Uterus (tissue), 4 donors: Measurements from ENCODE around the gene DLGAP1. TPM values are rescaled to one million over a fixed set of nuclear protein-coding genes. Genes with fewer than 3 reads are reported as not detected.

Source experiments
- DNase-seq, 2 donors: peaks; one replicate each; pipeline ENCODE4 v3.0.0-alpha.2; 2019 to 2020
- H3K27ac ChIP-seq, 2 donors: fragments of 200-600 bp; sonication (generic); 1 replicate in 1 of 2; 2 replicates in 1 of 2; pipeline ENCODE4 v1.5.1; 2016 to 2018
- H3K27me3 ChIP-seq, 2 donors: fragments of 200-600 bp; sonication (generic); one replicate each; pipeline ENCODE4 v1.5.1; 2018 to 2019; ENCODE audit warnings: control low read depth in 1 of 2
- H3K36me3 ChIP-seq, 2 donors: fragments of 200-600 bp; sonication (generic); one replicate each; pipeline ENCODE4 v1.5.1; 2019; ENCODE audit warnings: control low read depth in 1 of 2
- H3K4me1 ChIP-seq, 2 donors: fragments of 200-600 bp; sonication (generic); one replicate each; pipeline ENCODE4 v1.5.1; 2018 to 2019; ENCODE audit warnings: control low read depth in 1 of 2
- H3K4me3 ChIP-seq, 2 donors: fragments of 200-600 bp; sonication (generic); 1 replicate in 1 of 2; 2 replicates in 1 of 2; pipeline ENCODE4 v1.5.1; 2018 to 2019; ENCODE audit warnings: mild to moderate bottlenecking in 1 of 2
- H3K9me3 ChIP-seq, 2 donors: fragments of 200-600 bp; sonication (generic); one replicate each; pipeline ENCODE4 v1.5.1; 2019; ENCODE audit warnings: control low read depth in 1 of 2
- CTCF ChIP-seq, 4 experiments: fragments of 200-600 bp in 2 of 4; fragments of 450-650 bp in 2 of 4; sonication (generic) in 2 of 4; IDR thresholded peaks; one replicate each; pipeline ENCODE4 v1.5.1; 2016 to 2019; ENCODE audit warnings: antibody characterized with exemption in 4 of 4, mild to moderate bottlenecking in 2 of 4, moderate library complexity in 1 of 4
- POLR2A ChIP-seq, 2 donors: fragments of 450-650 bp; IDR thresholded peaks; one replicate each; pipeline ENCODE4 v1.6.1; 2016; ENCODE audit warnings: antibody characterized with exemption in 2 of 2, mild to moderate bottlenecking in 1 of 2, moderate library complexity in 1 of 2
- intact Hi-C: fragments of 100-400 bp; cut with DNase I; formaldehyde crosslinking; loops from one replicate; pipeline ENCODE4 v1.15.1; 2023; ENCODE audit warnings: low total_unique reads
- total RNA-seq, 4 donors: library from RNA; depleted of rRNA in 3 of 4; stranded (reverse); fragments of >200 nt in 3 of 4; gene quantifications; one replicate each; pipeline versions ENCODE4 v1.1.0 to v1.2.4, GENCODE V29; 2014 to 2023
- donor health status: DM: yes; HTN: yes; CAD: no.

The DLGAP1 gene
- total RNA-seq, 4 donors from 2014 or later = 1.0 to 9.6 (median 3.3) TPM

DNA sequence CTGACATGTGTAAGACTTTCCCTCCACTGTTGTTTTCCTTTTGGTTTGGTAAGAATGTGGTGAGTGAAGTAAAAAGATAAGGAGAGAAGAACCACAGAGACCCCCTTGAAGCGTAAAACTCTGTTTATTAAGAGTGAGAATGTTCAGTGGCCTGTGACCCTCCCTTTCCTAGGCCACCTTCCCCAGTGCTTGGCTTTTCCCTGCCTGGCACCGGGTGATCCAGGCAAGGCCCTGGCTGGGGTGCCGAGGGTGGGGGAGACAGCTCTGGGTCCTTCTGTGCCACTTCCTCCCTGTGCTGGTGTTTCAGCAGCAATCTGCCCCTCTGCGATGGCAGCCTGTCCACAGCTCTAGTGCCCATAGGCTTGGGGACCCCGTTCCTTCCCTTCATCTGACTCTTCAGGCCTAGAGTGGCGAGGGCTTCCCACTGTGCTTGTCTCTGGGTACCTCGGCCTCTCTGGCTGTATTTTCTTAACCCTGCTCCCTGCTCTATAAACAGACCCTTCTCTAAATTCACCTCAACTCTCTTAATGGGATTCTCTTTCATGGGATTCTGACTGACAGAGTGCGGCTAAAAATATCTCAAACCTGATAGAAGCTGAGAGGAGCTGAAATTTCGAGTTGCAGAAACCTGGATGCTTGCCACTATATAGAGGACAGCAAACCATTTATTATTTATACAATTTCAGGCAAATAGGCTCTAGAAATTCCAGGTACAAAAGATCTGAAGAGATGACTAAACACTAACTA lies 461.0 kb downstream of the DLGAP1 start:
- TF ChIP-seq POLR2A (IDR thresholded peaks at IDR 0.05) (no peak), CTCF (IDR thresholded peaks at IDR 0.05) (no peak)
- H3K27me3 ChIP-seq = no peaks in the 10 kb centered on the region

GRCh38 chr18:3985664-3986063 lies 469.4 kb downstream of the DLGAP1 start:
- TF ChIP-seq POLR2A (IDR thresholded peaks at IDR 0.05) (no peak), CTCF (IDR thresholded peaks at IDR 0.05) (no peak)
- no peaks in the 10 kb centered on the region for H3K9me3 ChIP-seq
- no peaks in the 10 kb centered on the region for H3K27me3 ChIP-seq
- intact Hi-C loops = no loop called here
- no peaks in the 10 kb centered on the region for H3K36me3 ChIP-seq
- no peak for DNase-seq
- no peak overlapping the region for H3K27ac ChIP-seq
- no peaks in the 10 kb centered on the region for H3K4me1 ChIP-seq
- no peak overlapping the region for H3K4me3 ChIP-seq

More for the DNA sequence above, 461.0 kb downstream of the DLGAP1 start:
- Histone ChIP-seq H3K4me3 (no peak overlapping the region), H3K4me1 (no peaks in the 10 kb centered on the region), H3K36me3 (no peaks in the 10 kb centered on the region), H3K27ac (no peak overlapping the region), H3K9me3 (no peaks in the 10 kb centered on the region)
- no peak for DNase-seq
- intact Hi-C loops = no loop called here

DNA sequence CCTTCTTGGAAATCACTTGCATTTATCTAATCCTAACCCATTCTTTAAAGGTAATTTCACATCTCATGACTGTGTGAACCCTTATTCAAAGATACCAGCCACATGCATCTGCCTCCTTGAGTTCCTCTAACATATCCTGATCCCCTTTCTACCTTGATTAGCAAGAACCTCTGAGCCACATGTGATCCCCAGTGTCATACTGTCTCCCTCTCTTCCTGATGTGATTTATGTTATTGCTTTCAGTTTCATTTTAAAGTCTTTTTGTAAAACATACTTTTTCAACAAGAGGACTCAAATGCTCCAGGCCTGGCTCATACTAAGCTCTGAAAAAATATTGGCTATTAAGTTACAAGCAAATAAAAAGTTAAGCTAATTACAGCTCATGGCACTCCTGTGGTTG lies 470.1 kb downstream of the DLGAP1 start:
- intact Hi-C loops = no loop called here
- no peak for DNase-seq
- Histone ChIP-seq H3K27ac (no peak overlapping the region), H3K9me3 (no peaks in the 10 kb centered on the region), H3K36me3 (no peaks in the 10 kb centered on the region), H3K4me3 (no peak overlapping the region), H3K27me3 (no peaks in the 10 kb centered on the region), H3K4me1 (no peaks in the 10 kb centered on the region)
- TF ChIP-seq CTCF (IDR thresholded peaks at IDR 0.05) (no peak), POLR2A (IDR thresholded peaks at IDR 0.05) (no peak)

GRCh38 chr18:3984163-3984757 lies 470.8 kb downstream of the DLGAP1 start:
- Histone ChIP-seq H3K4me1 (no peaks in the 10 kb centered on the region), H3K9me3 (no peaks in the 10 kb centered on the region), H3K4me3 (no peak overlapping the region), H3K27me3 (no peaks in the 10 kb centered on the region), H3K36me3 (no peaks in the 10 kb centered on the region), H3K27ac (no peak overlapping the region)
- intact Hi-C loops = no loop called here
- no peak for TF ChIP-seq POLR2A (IDR thresholded peaks at IDR 0.05)
- no peak for TF ChIP-seq CTCF (IDR thresholded peaks at IDR 0.05)
- no peak for DNase-seq

GRCh38 chr18:3983351-3983969 lies 471.6 kb downstream of the DLGAP1 start:
- TF ChIP-seq POLR2A (IDR thresholded peaks at IDR 0.05) (no peak), CTCF (IDR thresholded peaks at IDR 0.05) (no peak)
- H3K27me3 ChIP-seq = no peaks in the 10 kb centered on the region
- intact Hi-C loops = no loop called here
- DNase-seq = no peak
- no peaks in the 10 kb centered on the region for H3K9me3 ChIP-seq
- H3K4me3 ChIP-seq = no peak overlapping the region
- no peaks in the 10 kb centered on the region for H3K36me3 ChIP-seq
- no peak overlapping the region for H3K27ac ChIP-seq
- no peaks in the 10 kb centered on the region for H3K4me1 ChIP-seq
